T-helper 1 cell (primary cell): ENCODE measurements around the gene ST6GALNAC1.
"Not testable (repeated sequence)": the region's sequence is repeated elsewhere in the genome, so short reads cannot be mapped to it uniquely, and the experiment has no call there.

Experiments used
- DNase-seq, 5 donors: peaks; one replicate each; pipeline ENCODE4 v3.0.0-alpha.2; 2012 to 2020

Gene ST6GALNAC1

GRCh38 chr17:76641501-76641900 is 2.1 kb downstream of the ST6GALNAC1 start:
- no peak for DNase-seq

GRCh38 chr17:76640550-76641380 is 2.8 kb downstream of the ST6GALNAC1 start:
- no peak for DNase-seq

- no peak for DNase-seq
These were observed 5.3 kb downstream of the ST6GALNAC1 start for GRCh38 chr17:76638263-76638662.

DNA sequence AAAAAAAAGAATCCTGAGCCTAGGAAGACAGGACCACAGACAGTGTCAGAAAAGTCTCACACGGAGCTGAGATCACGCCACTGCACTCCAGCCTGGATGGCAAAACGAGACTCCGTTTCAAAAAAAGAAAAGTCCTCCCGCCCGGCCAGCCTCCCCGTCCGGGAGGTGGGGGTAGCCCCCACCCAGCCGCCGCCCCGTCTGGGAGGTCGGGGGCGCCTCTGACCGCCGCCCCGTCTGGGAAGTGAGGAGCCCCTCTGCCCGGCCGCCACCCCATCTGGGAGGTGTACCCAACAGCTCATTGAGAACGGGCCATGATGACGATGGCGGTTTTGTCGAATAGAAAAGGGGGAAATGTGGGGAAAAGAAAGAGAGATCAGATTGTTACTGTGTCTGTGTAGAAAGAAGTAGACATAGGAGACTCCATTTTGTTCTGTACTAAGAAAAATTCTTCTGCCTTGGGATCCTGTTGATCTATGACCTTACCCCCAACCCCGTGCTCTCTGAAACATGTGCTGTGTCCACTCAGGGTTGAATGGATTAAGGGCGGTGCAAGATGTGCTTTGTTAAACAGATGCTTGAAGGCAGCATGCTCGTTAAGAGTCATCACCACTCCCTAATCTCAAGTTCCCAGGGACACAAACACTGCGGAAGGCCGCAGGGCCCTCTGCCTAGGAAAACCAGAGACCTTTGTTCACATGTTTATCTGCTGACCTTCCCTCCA is 6.9 kb downstream of the ST6GALNAC1 start:
- not testable (repeated sequence) for DNase-seq

GRCh38 chr17:76635659-76636360 is 7.7 kb downstream of the ST6GALNAC1 start:
- no peak for DNase-seq

DNA sequence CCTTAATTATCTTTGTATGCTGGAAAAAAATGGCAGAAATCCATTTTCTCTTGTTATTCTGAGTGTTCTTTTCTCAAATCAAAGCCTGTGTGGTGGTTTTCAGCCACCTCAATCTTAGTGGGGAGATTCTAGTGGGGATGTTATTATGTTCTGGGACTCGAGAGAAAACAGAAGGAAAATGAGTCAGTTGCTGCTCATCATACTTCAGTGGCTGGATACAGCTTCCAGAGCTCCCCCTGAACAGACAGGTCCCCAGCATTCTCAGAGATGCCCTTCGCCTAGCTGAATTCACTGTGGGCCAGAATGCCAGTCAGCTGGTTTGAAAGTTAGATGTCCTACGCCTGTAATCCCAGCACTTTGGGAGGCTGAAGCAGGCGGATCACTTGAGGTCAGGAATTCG is 8.5 kb downstream of the ST6GALNAC1 start:
- no peak for DNase-seq

DNA sequence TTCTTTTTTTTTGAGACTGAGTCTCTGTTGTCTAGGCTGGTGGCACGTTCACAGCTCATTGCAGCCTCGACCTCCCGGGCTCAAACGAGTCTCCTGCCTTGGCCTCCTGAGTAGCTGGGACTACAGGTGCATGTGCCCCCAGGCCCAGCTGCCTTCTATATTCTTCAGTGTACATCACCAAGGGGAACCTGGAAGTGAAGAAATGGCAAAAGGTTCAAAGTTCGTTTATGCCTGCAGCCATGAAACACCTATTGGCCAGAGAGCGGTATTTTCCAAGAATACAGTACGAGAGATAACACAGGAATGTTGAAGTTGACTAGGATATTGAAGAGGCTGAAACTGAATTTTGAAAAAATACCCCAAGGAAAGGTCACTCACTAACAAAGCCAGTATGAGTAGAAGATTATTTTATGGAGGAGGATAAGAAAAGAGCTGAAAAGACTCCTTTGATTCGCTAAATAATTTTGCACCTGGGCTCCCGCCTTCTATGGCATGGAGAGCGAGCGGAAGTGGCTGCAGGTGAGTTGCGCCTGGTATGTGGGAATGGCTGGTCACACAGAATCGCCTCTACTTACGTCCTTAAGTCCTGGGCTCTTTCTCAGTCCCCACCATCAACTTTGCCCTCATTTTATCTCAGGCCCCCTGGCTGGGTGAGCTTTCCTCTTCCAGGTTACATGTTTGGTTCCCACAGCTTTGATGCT is 9.8 kb downstream of the ST6GALNAC1 start:
- no peak for DNase-seq

DNA sequence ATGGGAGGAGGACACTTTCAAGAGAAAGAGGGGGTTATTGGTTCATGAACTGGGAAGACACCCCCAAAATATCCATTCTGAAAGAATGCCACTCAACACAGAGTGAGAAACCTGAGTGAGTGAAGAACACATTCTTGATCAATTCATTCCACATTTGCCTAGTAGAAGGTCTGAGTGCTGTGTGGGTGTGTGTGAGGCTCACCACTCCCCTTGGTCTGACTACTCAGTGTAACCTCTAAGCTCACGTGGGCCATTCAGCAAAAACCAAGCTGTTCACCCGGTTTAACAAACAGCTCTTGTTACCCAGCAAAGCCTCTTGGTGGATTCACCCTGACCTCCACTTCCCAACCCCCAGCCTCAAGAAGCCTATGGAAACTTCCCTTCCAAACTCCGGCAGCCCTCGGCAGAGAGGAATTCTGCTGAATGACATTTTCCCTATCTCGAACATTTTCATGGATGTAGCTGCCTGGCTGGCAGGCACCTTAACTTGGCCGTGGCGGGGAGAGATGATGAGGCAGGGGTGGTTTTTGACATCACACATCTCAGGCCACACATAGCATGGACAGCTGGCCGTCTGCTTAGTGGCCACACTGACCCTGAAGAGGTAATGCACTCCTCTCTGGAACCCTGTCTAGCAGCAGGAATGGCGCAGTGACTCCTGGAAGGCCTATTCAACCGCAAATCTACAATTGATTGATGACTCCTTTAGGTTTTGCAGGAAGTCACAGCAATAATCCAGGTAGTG is 11.6 kb downstream of the ST6GALNAC1 start:
- no peak for DNase-seq

GRCh38 chr17:76630151-76630550 is 13.4 kb downstream of the ST6GALNAC1 start:
- no peak for DNase-seq

DNA sequence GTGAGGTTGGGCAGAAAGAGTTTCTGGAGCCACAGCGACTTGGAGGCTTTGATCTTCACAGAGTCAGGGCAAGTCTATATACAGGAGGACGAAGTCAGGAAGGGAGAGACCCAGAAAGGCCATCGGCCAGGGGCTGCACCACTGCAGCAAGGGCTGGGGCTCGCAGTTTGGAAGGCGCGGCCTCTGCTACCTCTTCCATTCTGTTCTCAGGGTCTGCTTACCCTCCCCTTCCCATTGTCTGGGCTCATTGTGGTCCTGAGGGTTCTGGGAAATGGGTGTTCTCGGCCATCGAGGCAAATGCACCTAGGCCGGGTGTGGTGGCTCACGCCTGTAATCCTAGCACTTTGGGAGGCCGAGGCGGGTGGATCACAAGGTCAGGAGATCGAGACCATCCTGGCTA is 16.0 kb downstream of the ST6GALNAC1 start:
- DNase-seq: no peak

GRCh38 chr17:76626442-76626841 is 17.1 kb downstream of the ST6GALNAC1 start:
- no peak for DNase-seq

GRCh38 chr17:76625496-76625895 is 18.1 kb downstream of the ST6GALNAC1 start:
- no peak for DNase-seq

DNA sequence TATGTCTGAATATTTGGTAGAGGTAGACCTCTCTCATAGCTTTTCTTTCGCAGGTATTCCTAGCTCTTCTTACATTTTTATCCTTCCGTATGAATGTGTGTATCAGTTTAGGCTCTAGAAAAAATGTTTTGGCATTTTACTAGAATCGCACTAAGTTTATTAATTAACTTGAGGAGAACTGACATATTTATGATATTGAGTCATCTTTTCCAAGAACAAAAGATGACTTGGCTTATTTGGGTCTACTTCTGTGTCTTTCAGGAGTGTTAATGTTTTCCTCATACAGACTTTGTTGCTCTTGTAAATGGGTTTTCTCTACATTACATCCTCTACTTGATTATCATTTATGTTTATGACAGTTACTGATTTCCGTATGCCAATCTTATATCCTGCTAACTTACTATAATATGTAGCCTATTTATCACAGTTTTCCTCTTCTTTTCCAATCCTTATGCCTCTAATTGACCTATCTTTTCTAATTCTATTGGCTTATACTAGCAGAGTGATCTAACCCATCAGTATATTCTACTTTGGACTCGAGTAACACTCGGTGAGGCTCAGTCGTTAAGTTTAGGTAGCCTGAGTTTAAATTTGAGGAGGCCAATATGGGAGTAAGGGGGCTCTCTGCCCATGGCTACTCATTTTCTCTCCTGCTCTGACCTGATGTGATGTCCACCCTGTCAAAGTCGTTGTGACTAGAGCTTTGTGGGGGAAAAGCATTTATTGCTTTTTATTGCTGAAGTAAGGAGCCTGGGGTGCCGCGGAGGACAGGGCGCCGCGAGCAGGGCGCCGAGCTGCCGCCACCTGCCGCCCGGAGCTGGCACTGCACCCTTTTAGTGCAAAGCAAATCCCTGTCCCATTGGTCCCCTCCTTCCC is 20.0 kb downstream of the ST6GALNAC1 start:
- DNase-seq: peak; percentile 37 to 69 (median 66)

DNA sequence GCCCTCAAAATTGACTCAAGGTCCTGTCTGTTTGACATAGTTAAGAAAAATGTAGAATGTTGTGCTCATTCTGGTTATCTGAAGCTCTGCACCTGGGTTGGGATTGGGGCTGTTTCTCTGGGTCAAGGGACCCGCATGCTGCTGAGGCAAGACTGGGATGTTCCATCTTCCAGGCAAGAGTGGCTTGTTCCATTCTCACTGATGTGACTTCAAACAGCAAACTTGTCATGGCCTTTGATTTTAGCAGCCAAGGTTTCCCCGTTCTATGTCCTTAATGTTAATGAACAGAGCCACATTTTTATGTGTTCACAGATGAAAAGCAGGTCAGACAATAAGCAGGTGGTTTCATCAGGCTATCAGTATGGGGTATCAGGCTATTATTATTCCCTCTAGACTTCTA is 25.7 kb downstream of the ST6GALNAC1 start:
- no peak for DNase-seq

DNA sequence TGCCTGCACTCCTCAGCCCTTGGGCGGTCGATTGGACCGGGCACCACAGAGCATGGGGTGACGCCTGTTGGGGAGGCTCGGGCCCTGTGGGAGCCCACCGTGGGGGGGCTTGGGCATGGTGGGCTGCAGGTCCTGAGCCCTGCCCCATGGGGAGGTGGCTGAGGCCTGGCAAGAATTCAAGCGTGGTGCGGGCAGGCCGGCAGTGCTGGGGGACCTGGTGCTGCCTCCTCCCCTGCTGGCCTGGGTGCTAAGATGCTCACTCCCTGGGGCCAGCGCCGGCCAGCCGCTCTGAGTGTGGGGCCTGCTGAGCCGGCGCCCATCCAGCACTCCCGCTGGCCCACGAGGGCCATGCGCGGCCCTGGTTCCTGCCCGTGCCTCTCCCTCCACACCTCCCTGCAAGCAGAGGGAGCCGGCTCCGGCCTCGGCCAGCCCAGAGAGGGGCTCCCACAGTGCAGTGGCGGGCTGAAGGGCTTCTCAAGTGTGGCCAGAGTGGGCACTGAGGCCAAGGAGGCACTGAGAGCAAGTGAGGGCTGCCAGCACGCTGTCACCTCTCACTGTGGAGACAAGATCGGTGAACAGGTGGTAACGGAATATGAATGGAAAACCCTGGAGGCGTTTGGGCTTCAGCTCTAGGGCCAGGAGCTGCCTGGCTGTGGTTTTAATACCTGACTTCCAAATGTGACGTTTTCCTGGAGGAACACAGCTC is 28.5 kb downstream of the ST6GALNAC1 start:
- DNase-seq: no peak

GRCh38 chr17:76614064-76614759 is 29.3 kb downstream of the ST6GALNAC1 start:
- not testable (repeated sequence) for DNase-seq

DNA sequence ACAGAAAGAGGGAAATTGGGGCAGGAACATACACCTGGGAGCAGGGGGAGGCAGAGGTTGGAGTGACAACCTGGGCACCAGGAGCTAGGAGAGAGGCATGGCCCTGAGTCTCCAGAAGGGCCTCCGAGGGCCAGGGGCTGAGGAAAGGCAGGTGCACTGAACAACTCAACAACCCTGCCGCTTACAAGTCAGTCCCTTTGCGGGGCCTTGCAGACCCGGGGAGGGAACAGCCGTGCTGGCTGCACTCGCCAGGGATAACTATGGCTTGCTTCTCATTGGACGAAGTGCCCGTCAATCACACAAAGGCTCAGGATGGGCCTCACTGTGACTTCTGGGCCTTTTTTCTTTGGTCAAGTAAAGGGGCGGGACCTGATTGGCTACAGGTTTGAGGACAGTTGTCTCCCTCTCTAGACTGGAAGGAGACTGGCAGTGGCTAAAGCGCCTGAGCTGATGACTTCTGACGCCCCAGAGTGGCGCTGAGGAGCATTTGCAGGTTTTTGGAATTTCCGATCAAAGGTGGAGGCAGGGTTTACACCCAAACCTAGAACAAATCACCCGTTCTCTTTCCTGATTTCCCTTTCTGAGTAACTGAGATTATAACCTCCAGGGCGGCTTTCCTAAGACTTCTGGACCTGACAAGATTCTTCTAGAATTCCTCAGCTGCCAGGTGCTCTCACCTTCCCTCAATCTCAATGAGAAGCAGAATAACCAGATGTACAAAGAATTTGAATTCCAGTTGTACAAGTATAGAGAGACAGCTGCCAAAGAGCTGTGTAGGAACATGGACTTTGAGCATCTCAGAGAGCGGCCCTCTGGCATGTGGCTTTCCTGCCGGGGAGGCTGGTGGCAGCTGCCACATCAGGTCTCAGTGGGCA is 30.3 kb downstream of the ST6GALNAC1 start:
- no peak for DNase-seq

DNA sequence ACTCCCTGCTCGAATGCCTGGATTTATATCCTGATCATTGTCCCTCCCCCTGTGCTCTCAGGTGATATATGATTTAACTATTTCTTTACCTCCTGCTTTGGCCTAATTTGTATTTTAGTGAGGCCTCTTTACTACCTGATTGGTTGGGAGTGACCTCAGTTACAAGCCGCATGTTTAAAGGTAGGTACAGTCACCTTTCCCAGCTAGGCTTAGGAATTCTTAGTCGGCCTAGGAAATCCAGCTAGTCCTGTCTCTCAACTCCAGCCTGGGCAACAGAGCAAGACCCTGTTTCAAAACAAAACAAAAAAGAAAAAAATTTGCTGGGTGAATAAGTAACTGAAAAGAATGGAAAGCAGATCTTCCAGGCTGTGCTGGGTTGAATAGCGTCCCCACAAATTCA is 31.1 kb downstream of the ST6GALNAC1 start:
- DNase-seq: no peak

DNA sequence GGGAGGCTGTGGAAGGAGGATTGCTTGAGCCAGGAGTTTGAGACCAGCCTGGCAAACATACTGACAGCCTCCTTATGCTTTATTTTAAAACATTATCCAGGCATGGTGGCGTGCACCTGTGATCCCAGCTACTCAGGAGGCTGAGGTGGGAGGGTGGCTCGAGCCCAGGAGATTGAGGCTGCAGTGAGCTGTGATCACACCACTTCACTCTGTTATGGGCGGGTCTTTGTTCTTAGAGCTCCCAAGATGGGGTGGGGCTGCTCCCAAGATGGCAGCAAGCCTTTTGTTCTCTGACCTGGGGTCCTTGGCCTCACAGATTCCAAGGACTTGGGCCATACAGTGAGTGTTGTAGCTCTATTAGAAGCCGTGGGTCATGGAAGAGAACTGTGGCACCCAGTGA is 31.8 kb downstream of the ST6GALNAC1 start:
- no peak for DNase-seq
